Activated effector memory CD4-positive, alpha-beta T cell treated with anti-CD3 and anti-CD28 coated beads, Interleukin-2, amount 50 U/mL, for 16 hours (primary cell): Measurements from ENCODE around the gene DCDC1.

Experiments
- DNase-seq: peaks from one replicate; pipeline ENCODE4 v3.0.0-alpha.2; 2020

The DCDC1 gene

DNA sequence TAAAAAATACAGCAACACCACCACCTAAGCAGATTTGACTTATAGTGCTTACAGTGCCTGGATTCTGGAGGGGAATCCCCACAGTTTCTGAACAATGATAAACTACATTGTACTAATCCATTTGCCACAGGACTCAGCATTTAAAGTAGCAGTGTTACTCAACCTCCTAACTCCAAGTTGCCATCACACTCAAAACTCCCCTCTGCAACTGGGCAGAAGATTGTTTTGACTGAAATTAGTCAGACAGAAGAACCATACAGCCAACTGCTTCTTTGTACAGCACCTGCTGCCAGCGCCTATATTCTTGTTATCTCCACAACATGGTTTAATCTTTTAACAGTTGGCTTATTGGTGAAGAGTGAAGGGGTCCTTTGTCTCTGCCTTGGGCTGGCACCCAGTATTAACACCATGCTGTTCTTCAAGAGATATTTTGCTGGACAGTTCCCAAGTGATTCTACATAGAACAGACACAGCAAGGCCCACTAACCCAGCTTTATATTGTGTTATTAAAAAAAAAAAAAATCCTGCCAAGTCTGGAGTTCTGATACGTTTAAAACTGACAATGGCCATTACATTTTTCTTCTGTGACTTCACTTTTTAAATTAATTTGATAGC is 273.2 kb downstream of the DCDC1 start:
- DNase-seq, result no peak

DNA sequence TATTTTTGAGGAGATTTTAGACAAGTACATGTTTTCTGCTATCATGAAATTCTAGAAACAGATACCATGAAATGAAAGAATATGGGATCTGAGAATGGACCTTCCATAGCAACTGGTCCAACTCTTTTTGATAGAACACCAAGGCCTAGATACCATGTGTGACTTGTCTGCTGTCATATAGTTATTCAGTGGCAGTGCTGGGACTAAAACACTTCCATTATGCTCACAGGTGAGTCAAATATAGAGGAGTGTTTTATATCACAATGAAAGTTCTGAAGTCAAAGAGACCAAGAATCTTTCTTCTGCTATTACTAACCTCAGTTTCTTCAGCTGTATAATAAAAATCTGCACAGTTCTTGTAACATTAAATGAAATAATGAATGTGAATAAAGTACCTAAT is 276.9 kb downstream of the DCDC1 start:
- DNase-seq, result no peak

DNA sequence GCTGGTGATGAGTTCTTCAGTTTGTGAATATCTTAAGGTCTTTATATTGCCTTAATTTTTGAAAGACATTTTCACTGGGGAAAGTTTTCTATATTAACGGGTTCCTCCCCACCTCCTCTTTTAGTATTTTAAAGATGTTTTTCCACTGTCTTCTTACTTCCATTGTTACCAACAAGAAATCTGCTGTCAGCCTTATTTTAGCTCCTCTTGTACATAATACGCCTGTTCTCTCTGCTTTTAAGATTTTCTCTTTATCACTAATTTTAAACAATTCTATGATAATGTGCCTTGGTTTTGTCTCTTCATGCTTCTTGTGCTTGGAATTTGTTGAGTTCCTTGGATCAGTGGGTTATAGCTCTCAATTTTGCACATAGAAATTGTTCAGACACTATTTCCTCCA is 280.4 kb downstream of the DCDC1 start:
- no peak for DNase-seq

- no peak for DNase-seq
Observed at GRCh38 chr11:31069447-31070205, 299.9 kb downstream of the DCDC1 start.

GRCh38 chr11:31060880-31061279 is 308.7 kb downstream of the DCDC1 start:
- DNase-seq, result no peak

DNA sequence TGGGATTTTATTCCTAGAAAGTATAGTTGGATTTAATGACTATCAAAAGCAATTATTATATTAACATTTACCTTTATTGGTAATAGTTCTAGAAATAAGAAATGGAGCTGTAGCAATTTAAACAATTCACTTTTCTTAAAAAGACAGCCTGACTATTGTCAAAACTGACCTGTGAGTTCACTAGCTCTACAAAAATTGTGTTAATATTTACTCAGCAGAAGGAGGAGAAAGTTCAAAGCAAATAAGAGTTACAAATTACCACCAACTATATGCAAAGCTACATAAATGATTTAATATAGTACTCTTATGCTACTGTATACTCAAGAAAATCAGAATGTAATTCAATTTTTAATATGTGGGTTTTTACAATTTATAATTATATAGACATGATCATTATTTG is 310.0 kb downstream of the DCDC1 start:
- no peak for DNase-seq

- DNase-seq, result no peak
Observed at GRCh38 chr11:31050061-31050765, 319.3 kb downstream of the DCDC1 start.

GRCh38 chr11:31045335-31045734 is 324.2 kb downstream of the DCDC1 start:
- no peak for DNase-seq

GRCh38 chr11:31030138-31030792 is 339.3 kb downstream of the DCDC1 start:
- no peak for DNase-seq

GRCh38 chr11:31026315-31026714 is 343.2 kb downstream of the DCDC1 start:
- no peak for DNase-seq

GRCh38 chr11:31022080-31022479 is 347.5 kb downstream of the DCDC1 start:
- DNase-seq, result no peak

GRCh38 chr11:31019786-31020185 is 349.8 kb downstream of the DCDC1 start:
- no peak for DNase-seq

DNA sequence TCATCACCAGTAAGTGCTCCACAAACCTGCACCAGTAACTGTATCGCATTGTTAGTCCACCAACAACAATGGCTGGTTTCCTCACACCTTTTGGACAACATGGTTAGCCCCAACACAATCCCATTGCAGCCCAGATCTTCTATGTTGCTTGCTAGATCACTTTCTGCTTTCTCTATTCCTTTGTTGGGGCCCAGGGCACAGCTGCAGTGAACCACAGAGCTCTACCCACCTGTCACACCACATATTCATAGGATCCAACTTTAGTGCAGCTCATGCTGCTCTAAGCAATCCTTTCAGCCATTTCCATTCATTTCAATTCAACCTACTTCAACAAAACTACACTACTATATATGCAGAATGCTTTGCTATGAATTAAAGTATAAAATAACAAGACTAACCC is 364.3 kb downstream of the DCDC1 start:
- DNase-seq, result no peak

DNA sequence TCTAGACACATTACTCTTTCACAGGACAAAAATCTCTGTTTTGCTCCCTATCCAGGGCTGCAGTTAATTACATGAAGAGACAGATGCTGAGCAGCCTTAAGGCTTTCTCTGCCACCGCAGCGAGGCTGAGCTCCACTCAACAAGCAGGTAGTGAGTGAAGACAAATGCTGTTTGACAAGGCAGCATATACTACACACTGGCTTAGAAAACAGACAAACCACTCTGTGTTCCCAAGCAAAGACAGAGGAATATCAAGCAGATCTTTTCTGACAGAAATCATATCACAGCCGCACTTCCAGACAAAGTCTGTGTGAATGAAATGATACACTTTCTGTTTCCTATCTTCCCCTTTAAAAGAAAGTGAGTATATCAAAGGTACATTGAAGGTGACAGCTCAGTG is 368.1 kb downstream of the DCDC1 start:
- DNase-seq, result no peak

DNA sequence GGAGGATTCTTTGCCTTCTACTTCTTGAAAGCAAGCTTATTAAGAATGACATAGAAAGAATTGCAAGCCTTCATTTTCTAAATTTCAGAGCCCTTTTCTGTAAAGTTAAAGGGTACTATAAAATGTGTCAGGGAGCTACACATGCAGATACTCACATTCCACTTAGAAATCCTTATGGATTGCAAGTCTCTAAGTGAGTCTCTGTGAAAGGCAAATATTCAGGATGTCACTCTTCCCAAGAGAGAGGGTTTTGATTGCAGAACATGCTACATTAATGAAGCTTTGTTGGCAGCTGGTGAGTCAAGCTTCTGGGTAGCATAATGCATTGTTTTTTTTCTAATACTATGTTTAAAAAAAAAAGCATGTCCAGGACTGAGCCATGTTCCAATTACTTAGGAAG is 369.2 kb downstream of the DCDC1 start:
- DNase-seq, result no peak

DNA sequence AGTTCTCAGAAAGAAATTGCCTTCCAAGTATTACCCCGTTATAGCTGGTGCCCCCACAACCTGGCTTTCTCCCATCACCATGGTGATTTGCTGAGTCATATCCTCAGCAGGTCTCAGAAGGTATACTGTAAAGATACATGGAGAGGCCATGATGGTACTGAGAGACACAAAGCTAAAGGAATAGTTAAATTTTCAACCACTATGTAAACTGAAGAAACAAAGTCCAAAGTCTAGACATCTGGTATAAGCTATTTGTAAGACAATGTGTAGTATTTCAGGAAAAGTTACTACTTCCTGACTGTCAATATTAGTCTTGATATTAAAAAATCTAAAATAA is 377.1 kb downstream of the DCDC1 start:
- no peak for DNase-seq

DNA sequence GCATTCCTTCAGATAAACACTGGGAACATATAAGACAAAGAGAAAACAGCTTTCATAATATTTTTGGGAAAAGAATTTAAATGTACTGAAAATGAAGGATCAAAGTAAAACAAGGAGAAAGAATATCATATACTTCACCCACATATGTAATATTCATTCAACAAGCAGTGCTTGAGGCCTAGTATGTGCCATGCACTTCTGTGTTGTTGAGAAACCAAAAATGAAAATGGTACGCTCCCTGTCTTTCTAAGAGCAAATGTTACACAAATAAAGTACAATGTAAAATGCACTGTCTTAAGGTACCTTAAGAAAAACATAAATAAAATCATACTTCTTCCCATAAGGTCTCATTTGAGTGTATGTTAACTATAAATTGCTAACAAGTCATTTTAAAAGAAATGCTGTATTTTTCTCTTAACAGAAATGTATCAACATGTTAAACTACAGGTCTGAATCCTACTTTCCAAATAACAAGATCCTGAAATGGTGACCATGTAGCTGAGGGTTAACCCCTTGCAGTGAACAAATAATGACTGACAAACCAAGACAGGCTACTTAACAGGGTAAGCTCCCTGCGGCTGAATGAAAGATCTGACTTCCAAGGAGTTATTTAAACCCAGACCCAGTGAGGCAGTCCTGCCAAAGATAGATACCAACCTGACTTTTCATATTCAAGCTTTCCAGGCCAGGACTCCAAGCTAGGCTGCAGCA is 377.6 kb downstream of the DCDC1 start:
- DNase-seq, result no peak

- DNase-seq, result no peak
Observed at GRCh38 chr11:30991376-30991775, 378.2 kb downstream of the DCDC1 start.

- DNase-seq, result no peak
Observed at GRCh38 chr11:30990625-30991296, 378.8 kb downstream of the DCDC1 start.

DNA sequence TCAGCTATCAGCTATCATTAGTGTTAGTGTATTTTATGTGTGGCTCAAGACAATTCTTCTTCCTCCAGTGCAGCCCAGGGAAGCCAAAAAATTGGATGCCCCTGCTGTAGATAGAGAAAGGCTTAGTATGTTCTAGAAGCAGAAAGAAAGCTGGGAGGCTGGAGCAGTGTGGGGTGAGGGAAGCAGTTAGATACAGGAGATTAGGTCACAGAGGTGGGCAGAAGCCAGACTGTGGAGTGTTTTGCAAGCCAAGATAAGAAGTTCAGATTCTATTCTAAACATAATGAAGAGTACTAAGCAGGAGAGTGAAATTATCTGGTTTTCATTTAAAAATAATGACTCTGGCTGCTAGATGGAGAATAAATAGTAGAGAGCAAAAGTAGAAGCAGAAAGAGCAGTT is 381.7 kb downstream of the DCDC1 start:
- no peak for DNase-seq

DNA sequence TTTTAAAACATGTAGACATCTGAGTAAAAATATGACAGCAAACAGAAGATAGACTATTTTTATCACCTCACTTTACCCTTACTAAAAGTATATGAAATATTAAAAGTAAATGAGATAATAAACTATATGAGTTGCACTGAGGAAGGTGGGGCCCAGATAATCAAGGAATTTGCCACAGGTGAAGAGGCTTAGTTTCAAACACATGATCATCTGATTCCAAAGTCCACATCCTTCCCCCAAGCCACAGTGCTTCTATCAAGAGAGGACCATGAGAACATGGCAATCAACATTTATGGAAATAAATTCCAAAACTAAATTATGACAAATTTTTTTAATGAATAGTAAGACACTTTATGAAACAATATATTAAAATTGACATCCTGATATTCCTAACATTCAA is 384.0 kb downstream of the DCDC1 start:
- DNase-seq, result no peak

DNA sequence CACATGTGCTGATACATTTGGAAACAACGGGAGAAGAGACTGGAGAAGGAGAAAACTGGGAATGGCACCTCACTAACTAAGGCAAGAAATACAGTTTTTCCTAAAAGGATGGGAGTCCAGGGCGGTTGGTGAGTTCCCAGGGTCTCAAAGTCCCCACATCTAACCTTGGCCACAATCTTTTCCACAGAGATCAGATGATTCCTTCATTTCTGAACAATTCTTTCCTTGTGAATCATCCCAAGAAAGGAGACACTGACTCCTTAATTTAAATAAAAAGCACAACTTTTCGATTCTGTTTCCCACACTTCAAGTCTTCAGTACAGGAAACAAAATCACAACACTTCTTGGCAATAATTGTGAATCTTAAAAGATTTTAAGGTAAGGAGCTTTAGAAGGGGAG is 384.7 kb downstream of the DCDC1 start:
- DNase-seq, result no peak

DNA sequence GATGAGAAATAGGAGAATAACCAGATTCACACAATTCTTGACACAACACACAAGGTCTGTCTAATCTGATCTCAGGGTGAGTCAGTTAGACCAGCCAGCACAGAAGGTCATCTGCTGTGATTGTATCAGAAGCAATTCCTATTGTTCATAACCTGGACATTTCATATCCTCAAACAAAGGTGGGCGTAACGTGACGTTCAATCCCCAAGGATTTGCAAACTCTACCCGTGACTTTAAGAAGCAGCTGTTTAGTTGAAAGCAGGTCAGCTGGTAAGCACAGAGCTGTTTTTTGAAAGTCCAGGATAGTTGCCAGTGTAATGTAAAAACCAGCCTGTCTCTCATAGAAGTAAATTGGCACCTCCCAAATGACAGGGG is 385.1 kb downstream of the DCDC1 start:
- DNase-seq, result no peak
